Activated CD4-positive, alpha-beta T cell treated with anti-CD3 and anti-CD28 coated beads, Interleukin-2, Interleukin-4, amounts not matched to agents 100 ng/mL and 50 ng/mL, durations not matched to agents 16 hours and 8 hours (primary cell): ENCODE measurements around the gene PPARD.
"Not testable (repeated sequence)": the region's sequence is repeated elsewhere in the genome, so short reads cannot be mapped to it uniquely, and the experiment has no call there.

ENCODE experiments used
- DNase-seq: peaks from one replicate; pipeline ENCODE4 v3.0.0-alpha.2; 2020; ENCODE audit warnings: low spot score

The PPARD gene

GRCh38 chr6:35342258-35343091, at the start of gene PPARD:
PPARD (plus strand) TSS chr6:35342558; CDS start chr6:35411088, 68,530 bp downstream.
- DNase-seq = peak; percentile 98

GRCh38 chr6:35293681-35294080, 48.7 kb upstream of the PPARD start:
- DNase-seq = no peak

- DNase-seq = peak; percentile 60
These were observed 47.9 kb upstream of the PPARD start for GRCh38 chr6:35294308-35294945.

GRCh38 chr6:35295036-35295435, 47.3 kb upstream of the PPARD start:
- DNase-seq = no peak

- DNase-seq = no peak
These were observed 46.6 kb upstream of the PPARD start for GRCh38 chr6:35295521-35296315.

- DNase-seq = no peak
These were observed 45.3 kb upstream of the PPARD start for GRCh38 chr6:35296931-35297600.

- peak; percentile 94 for DNase-seq
These were observed 44.5 kb upstream of the PPARD start, which contains the start of gene DEF6 for GRCh38 chr6:35297601-35298481. DEF6 (plus strand) TSS chr6:35297818; CDS start chr6:35297857, 39 bp downstream.

- peak; percentile 28 for DNase-seq
These were observed 43.7 kb upstream of the PPARD start for GRCh38 chr6:35298625-35299140.

GRCh38 chr6:35299674-35300073, 42.7 kb upstream of the PPARD start:
- no peak for DNase-seq

- peak; percentile 43 for DNase-seq
These were observed 41.5 kb upstream of the PPARD start for GRCh38 chr6:35300848-35301247.

GRCh38 chr6:35302604-35303241, 39.6 kb upstream of the PPARD start:
- peak; percentile 91 for DNase-seq

GRCh38 chr6:35304299-35304698, 38.1 kb upstream of the PPARD start:
- DNase-seq = no peak

- peak; percentile 36 for DNase-seq
These were observed 37.2 kb upstream of the PPARD start for GRCh38 chr6:35305117-35305516.

GRCh38 chr6:35307138-35307537, 35.2 kb upstream of the PPARD start:
- DNase-seq = not testable (repeated sequence)

- not testable (repeated sequence) for DNase-seq
These were observed 33.8 kb upstream of the PPARD start for GRCh38 chr6:35308543-35308942.

- DNase-seq = no peak
These were observed 32.6 kb upstream of the PPARD start for GRCh38 chr6:35309611-35310264.

- DNase-seq = no peak
These were observed 32.0 kb upstream of the PPARD start for GRCh38 chr6:35310265-35310831.

- DNase-seq = peak; percentile 62
These were observed 30.8 kb upstream of the PPARD start for GRCh38 chr6:35311390-35312075.
